ENCODE data around the gene ITGBL1. TPM values are rescaled to one million over a fixed set of nuclear protein-coding genes. Genes with fewer than 3 reads are reported as not detected.

The ITGBL1 gene
- total RNA-seq, 1 experiment from 2014 or later, result 0.89 TPM

GRCh38 chr13:101545521-101545920, 93.0 kb downstream of the ITGBL1 start:
- Histone ChIP-seq H3K4me2 (ENCODE audit: low read depth, low read length, poor library complexity, severe bottlenecking) (no peak overlapping the region), H3K36me3 (ENCODE audit: insufficient read depth, low read length) (no peaks in the 10 kb centered on the region), H4K20me1 (ENCODE audit: insufficient read depth, low read depth, low read length) (no peaks in the 10 kb centered on the region), H3K79me2 (ENCODE audit: low read length) (no peaks in the 10 kb centered on the region), H3K27me3 (ENCODE audit: low read length) (no peaks in the 10 kb centered on the region), H2AFZ (ENCODE audit: low read length) (no peak overlapping the region), H3K27ac (ENCODE audit: low read length) (no peak overlapping the region), H3K9ac (ENCODE audit: low read length) (no peak overlapping the region), H3K4me1 (ENCODE audit: low read length) (no peaks in the 10 kb centered on the region), H3K9me2 (replicated peaks; ENCODE audit: insufficient read depth, low read length) (no peaks in the 10 kb centered on the region), H3K9me3 (ENCODE audit: low read length) (no peaks in the 10 kb centered on the region), H3K4me3 (ENCODE audit: low read length) (no peak overlapping the region)
- no peak for DNase-seq

- H4K20me1 ChIP-seq (ENCODE audit: insufficient read depth, low read depth, low read length), result no peaks in the 10 kb centered on the region
- H3K9me3 ChIP-seq (ENCODE audit: low read length), result no peaks in the 10 kb centered on the region
- H3K4me3 ChIP-seq (ENCODE audit: low read length), result no peak overlapping the region
- no peaks in the 10 kb centered on the region for H3K4me1 ChIP-seq (ENCODE audit: low read length)
- H3K4me2 ChIP-seq (ENCODE audit: low read depth, low read length, poor library complexity, severe bottlenecking), result no peak overlapping the region
- H3K36me3 ChIP-seq (ENCODE audit: insufficient read depth, low read length), result no peaks in the 10 kb centered on the region
- H3K27me3 ChIP-seq (ENCODE audit: low read length), result no peaks in the 10 kb centered on the region
- no peak overlapping the region for H3K27ac ChIP-seq (ENCODE audit: low read length)
- no peak overlapping the region for H2AFZ ChIP-seq (ENCODE audit: low read length)
- H3K9me2 ChIP-seq (replicated peaks; ENCODE audit: insufficient read depth, low read length), result no peaks in the 10 kb centered on the region
- H3K9ac ChIP-seq (ENCODE audit: low read length), result no peak overlapping the region
- H3K79me2 ChIP-seq (ENCODE audit: low read length), result no peaks in the 10 kb centered on the region
- DNase-seq, result no peak
Observed at GRCh38 chr13:101552286-101552685, 99.8 kb downstream of the ITGBL1 start.

- no peak overlapping the region for H3K9ac ChIP-seq (ENCODE audit: low read length)
- no peak overlapping the region for H3K4me2 ChIP-seq (ENCODE audit: low read depth, low read length, poor library complexity, severe bottlenecking)
- H3K27ac ChIP-seq (ENCODE audit: low read length), result no peak overlapping the region
- H3K4me3 ChIP-seq (ENCODE audit: low read length), result no peak overlapping the region
- no peak overlapping the region for H2AFZ ChIP-seq (ENCODE audit: low read length)
- no peak for DNase-seq
- no peaks in the 10 kb centered on the region for H3K4me1 ChIP-seq (ENCODE audit: low read length)
- H3K9me3 ChIP-seq (ENCODE audit: low read length), result no peaks in the 10 kb centered on the region
- no peaks in the 10 kb centered on the region for H4K20me1 ChIP-seq (ENCODE audit: insufficient read depth, low read depth, low read length)
- H3K27me3 ChIP-seq (ENCODE audit: low read length), result no peaks in the 10 kb centered on the region
- no peaks in the 10 kb centered on the region for H3K9me2 ChIP-seq (replicated peaks; ENCODE audit: insufficient read depth, low read length)
- no peaks in the 10 kb centered on the region for H3K36me3 ChIP-seq (ENCODE audit: insufficient read depth, low read length)
- no peaks in the 10 kb centered on the region for H3K79me2 ChIP-seq (ENCODE audit: low read length)
Observed at GRCh38 chr13:101552786-101553185, 100.3 kb downstream of the ITGBL1 start.

GRCh38 chr13:101554420-101555125, 102.1 kb downstream of the ITGBL1 start:
- Histone ChIP-seq H3K9me3 (ENCODE audit: low read length) (no peaks in the 10 kb centered on the region), H2AFZ (ENCODE audit: low read length) (no peak overlapping the region), H3K36me3 (ENCODE audit: insufficient read depth, low read length) (no peaks in the 10 kb centered on the region), H3K4me2 (ENCODE audit: low read depth, low read length, poor library complexity, severe bottlenecking) (no peak overlapping the region), H3K9me2 (replicated peaks; ENCODE audit: insufficient read depth, low read length) (no peaks in the 10 kb centered on the region), H4K20me1 (ENCODE audit: insufficient read depth, low read depth, low read length) (no peaks in the 10 kb centered on the region), H3K4me1 (ENCODE audit: low read length) (no peaks in the 10 kb centered on the region), H3K27ac (ENCODE audit: low read length) (no peak overlapping the region), H3K79me2 (ENCODE audit: low read length) (no peaks in the 10 kb centered on the region), H3K4me3 (ENCODE audit: low read length) (no peak overlapping the region), H3K27me3 (ENCODE audit: low read length) (no peaks in the 10 kb centered on the region), H3K9ac (ENCODE audit: low read length) (no peak overlapping the region)
- DNase-seq, result no peak

- DNase-seq, result no peak
- Histone ChIP-seq H3K9me3 (ENCODE audit: low read length) (no peaks in the 10 kb centered on the region), H2AFZ (ENCODE audit: low read length) (no peak overlapping the region), H3K9ac (ENCODE audit: low read length) (no peak overlapping the region), H3K9me2 (replicated peaks; ENCODE audit: insufficient read depth, low read length) (no peaks in the 10 kb centered on the region), H3K4me1 (ENCODE audit: low read length) (no peaks in the 10 kb centered on the region), H3K79me2 (ENCODE audit: low read length) (no peaks in the 10 kb centered on the region), H3K27ac (ENCODE audit: low read length) (no peak overlapping the region), H4K20me1 (ENCODE audit: insufficient read depth, low read depth, low read length) (no peaks in the 10 kb centered on the region), H3K4me2 (ENCODE audit: low read depth, low read length, poor library complexity, severe bottlenecking) (no peak overlapping the region), H3K4me3 (ENCODE audit: low read length) (no peak overlapping the region), H3K27me3 (ENCODE audit: low read length) (no peaks in the 10 kb centered on the region), H3K36me3 (ENCODE audit: insufficient read depth, low read length) (no peaks in the 10 kb centered on the region)
Observed at GRCh38 chr13:101555610-101556009, 103.1 kb downstream of the ITGBL1 start.

GRCh38 chr13:101556676-101557123, 104.2 kb downstream of the ITGBL1 start:
- Histone ChIP-seq H3K27ac (ENCODE audit: low read length) (no peak overlapping the region), H3K9me2 (replicated peaks; ENCODE audit: insufficient read depth, low read length) (no peaks in the 10 kb centered on the region), H4K20me1 (ENCODE audit: insufficient read depth, low read depth, low read length) (no peaks in the 10 kb centered on the region), H3K4me3 (ENCODE audit: low read length) (no peak overlapping the region), H3K9me3 (ENCODE audit: low read length) (no peaks in the 10 kb centered on the region), H3K9ac (ENCODE audit: low read length) (no peak overlapping the region), H3K4me1 (ENCODE audit: low read length) (no peaks in the 10 kb centered on the region), H3K36me3 (ENCODE audit: insufficient read depth, low read length) (no peaks in the 10 kb centered on the region), H3K4me2 (ENCODE audit: low read depth, low read length, poor library complexity, severe bottlenecking) (no peak overlapping the region), H3K79me2 (ENCODE audit: low read length) (no peaks in the 10 kb centered on the region), H3K27me3 (ENCODE audit: low read length) (no peaks in the 10 kb centered on the region), H2AFZ (ENCODE audit: low read length) (no peak overlapping the region)
- DNase-seq, result no peak

- H4K20me1 ChIP-seq (ENCODE audit: insufficient read depth, low read depth, low read length), result no peaks in the 10 kb centered on the region
- no peak overlapping the region for H3K4me2 ChIP-seq (ENCODE audit: low read depth, low read length, poor library complexity, severe bottlenecking)
- no peaks in the 10 kb centered on the region for H3K9me2 ChIP-seq (replicated peaks; ENCODE audit: insufficient read depth, low read length)
- no peak overlapping the region for H3K9ac ChIP-seq (ENCODE audit: low read length)
- no peak overlapping the region for H3K4me3 ChIP-seq (ENCODE audit: low read length)
- no peak overlapping the region for H2AFZ ChIP-seq (ENCODE audit: low read length)
- no peaks in the 10 kb centered on the region for H3K4me1 ChIP-seq (ENCODE audit: low read length)
- no peaks in the 10 kb centered on the region for H3K9me3 ChIP-seq (ENCODE audit: low read length)
- H3K27ac ChIP-seq (ENCODE audit: low read length), result no peak overlapping the region
- H3K36me3 ChIP-seq (ENCODE audit: insufficient read depth, low read length), result no peaks in the 10 kb centered on the region
- H3K27me3 ChIP-seq (ENCODE audit: low read length), result no peaks in the 10 kb centered on the region
- DNase-seq, result no peak
- no peaks in the 10 kb centered on the region for H3K79me2 ChIP-seq (ENCODE audit: low read length)
Observed at GRCh38 chr13:101565317-101565716, 112.8 kb downstream of the ITGBL1 start.

GRCh38 chr13:101567841-101568240, 115.4 kb downstream of the ITGBL1 start:
- no peak overlapping the region for H3K27ac ChIP-seq (ENCODE audit: low read length)

More at GRCh38 chr13:101567841-101568240, 115.4 kb downstream of the ITGBL1 start:
- Histone ChIP-seq H3K4me1 (ENCODE audit: low read length) (no peaks in the 10 kb centered on the region), H3K9me2 (replicated peaks; ENCODE audit: insufficient read depth, low read length) (no peaks in the 10 kb centered on the region), H3K4me2 (ENCODE audit: low read depth, low read length, poor library complexity, severe bottlenecking) (no peak overlapping the region), H4K20me1 (ENCODE audit: insufficient read depth, low read depth, low read length) (no peaks in the 10 kb centered on the region), H3K36me3 (ENCODE audit: insufficient read depth, low read length) (no peaks in the 10 kb centered on the region), H3K9me3 (ENCODE audit: low read length) (no peaks in the 10 kb centered on the region), H3K9ac (ENCODE audit: low read length) (no peak overlapping the region), H3K79me2 (ENCODE audit: low read length) (no peaks in the 10 kb centered on the region), H2AFZ (ENCODE audit: low read length) (no peak overlapping the region), H3K27me3 (ENCODE audit: low read length) (no peaks in the 10 kb centered on the region), H3K4me3 (ENCODE audit: low read length) (no peak overlapping the region)
- no peak for DNase-seq

Data from Karpas-422 (cell line).